GM19452 (cell line): Measurements from ENCODE around the gene TANGO6.

ENCODE experiments used
- ATAC-seq: cut with Tn5 transposase; IDR thresholded peaks from one replicate; pipeline ENCODE4 v1.9.1; 2021; ENCODE audit not compliant: unreplicated experiment

Gene TANGO6

DNA sequence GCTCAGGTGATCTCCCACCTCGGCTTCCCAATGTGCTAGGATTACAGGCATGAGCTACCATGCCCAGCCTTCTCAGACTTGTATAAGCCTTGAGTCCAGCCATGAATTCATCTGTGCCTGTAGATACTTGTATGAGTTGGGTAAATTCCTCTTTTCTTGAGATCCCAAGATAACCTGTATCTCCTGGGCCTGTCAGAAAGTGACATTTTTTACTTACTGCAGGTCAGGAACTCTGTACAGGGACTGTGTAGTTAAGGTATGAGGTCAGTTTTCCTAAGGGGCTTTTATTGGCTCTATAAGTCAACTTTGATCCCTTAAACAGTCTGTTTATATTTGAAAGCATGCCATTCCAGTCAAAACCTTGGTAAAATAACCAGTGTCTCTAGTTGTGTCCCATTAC lies 155.8 kb downstream of the TANGO6 start:
- ATAC-seq: no peak

DNA sequence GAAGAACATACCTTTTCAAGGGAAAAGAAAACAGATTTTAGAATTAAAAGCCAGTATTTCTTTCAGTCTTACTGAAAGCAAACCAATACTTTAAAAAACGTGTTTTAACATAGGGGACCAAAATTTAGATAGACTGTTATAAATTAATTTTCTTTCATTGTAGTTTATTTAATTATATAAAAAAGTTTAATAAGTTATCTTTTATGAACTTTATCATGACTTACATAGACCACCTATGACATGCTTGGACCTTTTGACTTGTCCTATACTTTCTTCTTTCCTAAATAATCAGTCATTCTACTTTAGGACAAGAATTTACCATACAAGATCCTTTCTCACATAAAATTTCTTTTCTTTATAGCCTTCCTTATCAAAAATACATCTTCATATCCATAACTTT lies 160.2 kb downstream of the TANGO6 start:
- no peak for ATAC-seq

DNA sequence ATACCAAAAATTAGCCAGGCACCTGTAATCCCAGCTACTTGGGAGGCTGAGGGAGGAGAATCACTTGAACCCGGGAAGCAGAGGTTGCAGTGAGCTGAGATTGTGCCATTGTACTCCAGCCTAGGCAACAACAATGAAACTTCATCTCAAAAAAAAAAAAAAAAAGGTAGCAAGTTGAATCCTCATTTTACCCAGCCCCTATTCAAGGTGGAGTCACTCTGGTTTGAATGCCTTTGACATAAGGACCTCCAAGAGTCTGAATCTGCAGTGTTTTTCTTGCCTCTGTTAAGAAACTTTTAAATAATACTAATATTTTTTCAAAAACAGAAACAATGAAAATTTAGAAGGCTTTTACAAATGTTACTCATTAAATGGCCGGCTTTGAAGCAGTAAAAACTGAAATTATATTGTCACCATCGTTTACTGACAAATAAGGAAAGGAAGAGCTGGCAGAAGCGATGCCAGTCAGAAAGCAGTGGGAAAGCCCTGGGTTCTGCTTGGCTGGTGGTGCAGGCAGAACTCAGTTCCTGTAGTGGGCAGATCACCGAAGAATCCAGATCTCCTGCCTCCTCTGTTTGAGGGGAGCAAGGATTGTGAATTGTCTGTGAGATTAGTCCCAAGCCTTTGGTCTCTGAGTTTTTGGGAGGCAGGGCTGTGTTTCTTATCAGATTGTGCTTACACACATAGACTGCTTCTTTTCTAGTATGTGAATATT lies 162.5 kb downstream of the TANGO6 start:
- ATAC-seq: no peak

- no peak for ATAC-seq
Measured at GRCh38 chr16:69012906-69013305, 169.6 kb downstream of the TANGO6 start.

- no peak for ATAC-seq
Measured at GRCh38 chr16:69013991-69014390, 170.7 kb downstream of the TANGO6 start.

- ATAC-seq: no peak
Measured at GRCh38 chr16:69014811-69015210, 171.5 kb downstream of the TANGO6 start.

GRCh38 chr16:69017036-69017783 lies 173.9 kb downstream of the TANGO6 start:
- ATAC-seq: no peak

DNA sequence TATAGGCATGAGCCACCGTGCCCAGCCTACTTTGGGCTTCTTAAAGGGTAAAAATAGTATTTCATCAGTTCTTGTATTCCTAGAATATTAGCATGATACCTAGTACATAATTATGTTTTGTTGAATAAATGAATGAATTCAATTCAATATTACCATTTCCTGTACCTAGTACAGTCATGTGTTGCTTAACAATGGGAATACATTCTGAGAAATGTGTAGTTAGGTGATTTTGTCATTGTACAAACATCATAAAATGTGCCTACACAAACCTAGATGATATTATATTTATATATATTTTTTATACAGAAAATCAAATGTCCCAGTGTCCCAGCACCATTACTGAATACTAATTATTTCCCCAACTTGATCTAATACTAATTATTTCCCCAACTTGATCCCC lies 176.5 kb downstream of the TANGO6 start:
- no peak for ATAC-seq

- no peak for ATAC-seq
Measured at GRCh38 chr16:69029121-69029520, 185.8 kb downstream of the TANGO6 start.

GRCh38 chr16:69031877-69032301 lies 188.6 kb downstream of the TANGO6 start:
- no peak for ATAC-seq

- no peak for ATAC-seq
Measured at GRCh38 chr16:69033151-69033949, 190.0 kb downstream of the TANGO6 start.

DNA sequence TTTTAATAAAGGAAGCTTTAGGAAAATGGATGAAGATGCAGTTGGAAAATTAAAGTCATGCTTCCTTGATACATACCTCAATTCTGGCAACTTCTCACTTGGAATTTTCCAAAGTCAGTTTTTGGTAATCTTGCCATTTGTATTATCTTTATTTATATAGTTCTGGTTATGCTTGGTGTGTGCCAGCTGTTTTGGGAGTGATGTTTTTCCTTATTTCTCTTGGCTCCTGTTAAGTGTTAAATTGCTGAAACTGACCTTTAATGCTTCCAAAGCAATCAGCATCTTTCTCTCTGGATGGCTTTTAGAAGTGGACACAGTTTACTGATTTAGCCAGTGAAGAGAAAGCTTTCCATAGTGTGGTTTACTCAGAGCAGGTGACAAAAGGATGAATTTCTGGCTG lies 192.0 kb downstream of the TANGO6 start:
- ATAC-seq: no peak

- ATAC-seq: no peak
Measured at GRCh38 chr16:69036399-69037091, 193.2 kb downstream of the TANGO6 start.

GRCh38 chr16:69037373-69038160 lies 194.2 kb downstream of the TANGO6 start:
- ATAC-seq: no peak

GRCh38 chr16:69039333-69039941 lies 196.1 kb downstream of the TANGO6 start:
- no peak for ATAC-seq

DNA sequence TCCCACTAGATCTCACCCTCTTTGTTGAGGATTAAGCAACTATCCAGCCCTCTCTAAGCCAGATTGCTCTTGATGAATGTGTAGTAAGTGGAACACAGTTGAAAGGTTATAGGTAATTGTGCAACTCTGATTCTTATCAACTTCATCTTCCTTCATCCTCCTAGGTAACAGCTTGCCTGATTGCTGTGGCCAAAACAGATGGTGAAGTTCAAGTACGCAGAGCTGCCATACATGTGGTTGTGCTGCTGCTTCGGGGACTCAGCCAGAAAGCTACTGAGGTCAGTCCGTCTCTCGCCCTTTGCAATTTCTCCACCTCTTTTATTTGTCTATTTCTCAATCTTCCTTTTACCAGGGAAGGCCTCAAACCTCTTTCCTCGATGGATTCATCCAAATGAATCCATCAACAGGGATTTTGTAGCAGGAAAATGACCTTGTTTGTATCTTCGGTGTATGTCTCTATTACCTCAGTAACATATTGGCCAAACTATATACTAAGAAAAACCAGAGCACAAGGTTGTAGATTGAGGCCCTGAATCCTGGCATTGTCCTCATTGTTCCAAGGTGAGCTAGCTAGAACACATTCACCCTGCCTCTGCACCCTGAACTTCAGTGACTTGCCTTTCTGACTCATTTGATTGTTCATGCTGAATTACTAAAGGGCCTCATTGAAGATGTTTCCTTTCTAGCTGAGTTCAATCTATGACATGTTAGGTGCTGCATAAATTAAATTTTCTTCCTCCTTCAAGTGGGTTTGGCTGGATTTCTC lies 197.0 kb downstream of the TANGO6 start:
- no peak for ATAC-seq

DNA sequence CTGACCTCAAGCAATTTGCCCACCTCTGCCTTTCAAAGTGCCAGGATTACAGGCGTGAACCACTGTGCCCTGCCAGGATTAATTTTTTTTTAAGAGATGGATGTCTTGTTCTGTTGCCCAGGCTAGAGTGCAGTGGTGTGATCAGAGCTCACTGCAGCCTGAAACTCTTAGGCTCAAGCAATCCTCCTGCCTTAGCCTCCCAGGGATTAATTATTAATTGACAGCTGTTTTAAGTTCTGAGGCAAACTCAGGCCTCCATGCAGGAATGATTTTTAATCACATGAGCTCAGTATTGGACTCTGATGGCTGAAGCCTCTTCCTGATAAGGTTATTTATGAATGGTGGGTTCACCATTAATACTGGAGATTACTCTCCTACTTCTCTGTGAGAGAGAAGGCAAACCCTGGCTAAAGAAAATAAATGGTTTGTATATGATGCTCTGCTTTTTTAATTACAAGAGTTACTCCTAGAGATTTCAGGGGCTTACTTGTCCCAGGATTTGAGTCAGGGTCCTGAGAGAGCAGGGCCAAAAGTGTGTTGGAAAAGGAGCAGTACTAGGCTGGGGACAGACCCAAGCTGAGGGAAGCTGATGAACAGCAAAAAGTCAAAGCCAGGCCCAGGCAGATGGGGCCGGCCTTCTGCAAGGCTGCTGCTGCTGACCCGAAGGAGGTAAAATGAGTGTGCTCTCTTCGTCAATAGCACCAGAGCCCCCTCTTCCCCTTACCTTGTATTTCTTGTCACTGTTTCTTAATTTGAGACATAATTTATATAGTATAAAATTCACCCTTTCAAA lies 205.2 kb downstream of the TANGO6 start:
- ATAC-seq: no peak

- ATAC-seq: no peak
Measured at GRCh38 chr16:69049146-69049545, 205.8 kb downstream of the TANGO6 start.
